Parathyroid adenoma (tissue), 2 donors: ENCODE measurements around the gene PWWP2B.

Experiments
- H2AFZ ChIP-seq: fragments of 300-600 bp; sonication (generic); one replicate; pipeline ENCODE4 v1.7.0; 2017; ENCODE audit warnings: antibody characterized with exemption, mild to moderate bottlenecking
- H3K27ac ChIP-seq: fragments of 300-600 bp; sonication (generic); one replicate; pipeline ENCODE4 v1.7.0; 2017
- H3K27me3 ChIP-seq: fragments of 300-600 bp; sonication (generic); one replicate; pipeline ENCODE4 v1.7.0; 2017; ENCODE audit warnings: low read length; ENCODE audit not compliant: control insufficient read depth, insufficient read depth
- H3K36me3 ChIP-seq: fragments of 300-600 bp; sonication (generic); one replicate; pipeline ENCODE4 v1.7.0; 2017; ENCODE audit warnings: low read length; ENCODE audit not compliant: control insufficient read depth, insufficient read depth
- H3K4me1 ChIP-seq: fragments of 300-600 bp; sonication (generic); one replicate; pipeline ENCODE4 v1.7.0; 2017; ENCODE audit warnings: control low read depth
- H3K4me2 ChIP-seq: fragments of 300-600 bp; sonication (generic); one replicate; pipeline ENCODE4 v1.7.0; 2017; ENCODE audit warnings: low read length
- H3K4me3 ChIP-seq: fragments of 300-600 bp; sonication (generic); one replicate; pipeline ENCODE4 v1.7.0; 2017; ENCODE audit warnings: low read depth, low read length
- H3K79me2 ChIP-seq: fragments of 300-600 bp; sonication (generic); one replicate; pipeline ENCODE4 v1.7.0; 2017; ENCODE audit warnings: control low read depth
- H3K9ac ChIP-seq: fragments of 300-600 bp; sonication (generic); one replicate; pipeline ENCODE4 v1.7.0; 2017; ENCODE audit warnings: mild to moderate bottlenecking
- H3K9me3 ChIP-seq: fragments of 300-600 bp; sonication (generic); one replicate; pipeline ENCODE4 v1.7.0; 2017; ENCODE audit warnings: low read length; ENCODE audit not compliant: control insufficient read depth
- CTCF ChIP-seq: fragments of 300-600 bp; sonication (generic); IDR thresholded peaks from one replicate; pipeline ENCODE4 v1.7.0; 2017; ENCODE audit warnings: antibody characterized with exemption, mild to moderate bottlenecking
- donor health status: primary hyperparathyroidism.

Gene PWWP2B

DNA sequence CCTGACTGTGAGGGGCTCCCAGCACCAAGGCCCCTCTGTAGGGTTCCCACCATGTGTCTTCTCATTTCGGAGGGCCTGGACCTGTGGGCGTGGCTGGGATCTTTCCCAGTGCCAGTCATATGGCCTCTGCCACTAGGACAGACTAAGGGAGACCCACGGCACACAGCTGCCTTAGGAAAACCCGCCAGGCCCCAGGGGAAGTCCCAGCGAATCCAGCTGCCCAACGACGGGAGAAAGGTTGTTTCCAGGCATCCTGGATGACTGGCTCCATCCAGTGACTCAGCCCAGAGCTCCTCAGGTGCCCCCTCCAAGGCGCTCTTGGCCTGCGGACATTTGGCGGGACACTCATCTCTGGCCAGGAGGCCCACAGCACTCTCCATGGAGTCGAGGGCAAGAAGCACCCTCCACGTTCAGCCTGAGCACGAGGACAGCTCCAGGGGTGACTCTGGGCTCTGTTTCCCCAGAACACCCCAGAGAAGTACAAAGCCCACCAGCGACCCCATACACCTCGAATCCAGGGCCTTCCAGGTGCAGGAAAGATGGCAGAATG lies 39.9 kb downstream of the PWWP2B start:
- Histone ChIP-seq H3K27me3 (no peaks in the 10 kb centered on the region), H3K9me3 (no peaks in the 10 kb centered on the region), H3K36me3 (no peaks in the 10 kb centered on the region), H2AFZ (no peak overlapping the region), H3K79me2 (no peaks in the 10 kb centered on the region), H3K4me3 (no peak overlapping the region), H3K9ac (no peak overlapping the region), H3K4me2 (no peak overlapping the region), H3K27ac (no peak overlapping the region), H3K4me1 (no peaks in the 10 kb centered on the region)
- no peak for TF ChIP-seq CTCF

GRCh38 chr10:132437541-132437950 lies 40.5 kb downstream of the PWWP2B start:
- Histone ChIP-seq H3K79me2 (no peaks in the 10 kb centered on the region), H3K27ac (no peak overlapping the region), H3K4me3 (no peak overlapping the region), H3K9me3 (no peaks in the 10 kb centered on the region), H2AFZ (no peak overlapping the region), H3K4me1 (no peaks in the 10 kb centered on the region), H3K4me2 (no peak overlapping the region), H3K9ac (no peak overlapping the region), H3K27me3 (no peaks in the 10 kb centered on the region), H3K36me3 (no peaks in the 10 kb centered on the region)
- TF ChIP-seq CTCF = no peak

- peak overlapping the region; percentile 15 for H2AFZ ChIP-seq
- no peak overlapping the region for H3K27ac ChIP-seq
- TF ChIP-seq CTCF = no peak
- H3K9ac ChIP-seq = no peak overlapping the region
- no peaks in the 10 kb centered on the region for H3K9me3 ChIP-seq
- H3K4me3 ChIP-seq = no peak overlapping the region
- H3K27me3 ChIP-seq = no peaks in the 10 kb centered on the region
- no peaks in the 10 kb centered on the region for H3K4me1 ChIP-seq
- H3K4me2 ChIP-seq = no peak overlapping the region
- no peaks in the 10 kb centered on the region for H3K36me3 ChIP-seq
- H3K79me2 ChIP-seq = no peaks in the 10 kb centered on the region
Observed at GRCh38 chr10:132438091-132439024, 41.4 kb downstream of the PWWP2B start.

DNA sequence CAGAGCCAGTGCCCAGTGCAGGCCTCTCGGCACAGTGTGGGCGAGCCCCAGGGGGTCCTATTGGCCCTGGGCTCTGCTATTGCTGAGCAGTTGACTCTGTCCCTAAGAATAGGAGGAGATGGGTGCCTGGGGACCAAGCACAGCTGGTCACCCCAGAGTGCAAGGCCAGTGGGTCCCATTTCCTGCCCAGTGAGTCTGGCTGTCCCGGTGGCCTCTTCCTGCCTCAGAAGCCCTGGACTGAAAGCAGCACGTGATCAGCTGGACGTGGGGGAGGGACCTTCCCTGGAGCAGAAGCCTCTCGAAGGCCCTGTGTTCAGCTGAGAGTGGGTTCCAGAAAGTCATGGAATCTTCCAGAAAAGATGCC lies 42.0 kb downstream of the PWWP2B start:
- no peaks in the 10 kb centered on the region for H3K36me3 ChIP-seq
- H3K9me3 ChIP-seq = no peaks in the 10 kb centered on the region
- H3K4me3 ChIP-seq = no peak overlapping the region
- no peak overlapping the region for H3K27ac ChIP-seq
- H2AFZ ChIP-seq = peak overlapping the region; percentile 15
- H3K27me3 ChIP-seq = no peaks in the 10 kb centered on the region
- no peaks in the 10 kb centered on the region for H3K4me1 ChIP-seq
- TF ChIP-seq CTCF = no peak
- H3K9ac ChIP-seq = no peak overlapping the region
- no peak overlapping the region for H3K4me2 ChIP-seq
- H3K79me2 ChIP-seq = no peaks in the 10 kb centered on the region
